ENCODE results near the gene TREH. TPM values are rescaled to one million over a fixed set of nuclear protein-coding genes. Genes with fewer than 3 reads are reported as not detected.

The TREH gene
- total RNA-seq, 1 donor from 2014 or later, result not detected

DNA sequence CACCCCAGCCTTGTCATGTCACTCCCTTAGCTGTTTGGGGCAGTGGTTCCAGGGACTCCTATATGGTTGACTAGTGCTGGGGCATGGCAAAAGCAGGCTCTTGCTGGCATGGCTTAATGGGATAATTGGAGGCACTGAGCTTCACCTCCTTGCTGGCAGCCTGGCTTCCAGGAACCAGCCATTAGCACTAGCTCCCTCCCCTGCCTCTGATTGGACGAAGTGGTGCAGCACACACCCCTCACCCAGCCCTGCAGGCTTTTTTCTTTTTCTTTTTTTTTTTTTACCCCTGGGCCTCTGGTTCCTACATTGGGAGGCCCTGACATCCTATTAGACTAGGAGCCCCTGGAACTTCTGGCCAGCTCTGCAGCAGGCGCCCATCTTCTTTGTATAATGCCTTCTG, 53.5 kb downstream of the TREH start:
- Histone ChIP-seq H3K9ac (ENCODE audit: low read length) (no peak overlapping the region), H3K79me2 (ENCODE audit: insufficient read depth, low read length) (peaks cover 93% of the 10 kb centered on the region), H2AFZ (ENCODE audit: low read depth, low read length) (no peak overlapping the region), H4K20me1 (ENCODE audit: insufficient read depth, low read length) (peaks cover 87% of the 10 kb centered on the region), H3K4me3 (ENCODE audit: insufficient read depth, low read depth, low read length) (no peak overlapping the region), H3K27ac (ENCODE audit: low read depth, low read length) (no peak overlapping the region), H3K4me2 (ENCODE audit: low read length) (no peak overlapping the region), H3K27me3 (ENCODE audit: insufficient read depth, low read length) (no peaks in the 10 kb centered on the region), H3K36me3 (ENCODE audit: insufficient read depth, low read length) (peaks cover 49% of the 10 kb centered on the region), H3K9me3 (ENCODE audit: insufficient read depth, low read depth, low read length) (no peaks in the 10 kb centered on the region), H3K4me1 (ENCODE audit: insufficient read depth, low read length) (peaks cover 29% of the 10 kb centered on the region)
- no peak for FAIRE-seq
- no peaks in the 10 kb centered on the region for H3K27me3 Mint-ChIP-seq (ENCODE audit: low read depth, unreplicated experiment)
- H3K9me3 Mint-ChIP-seq (ENCODE audit: unreplicated experiment), result peaks cover 1% of the 10 kb centered on the region
- TF ChIP-seq, protein P1, sequence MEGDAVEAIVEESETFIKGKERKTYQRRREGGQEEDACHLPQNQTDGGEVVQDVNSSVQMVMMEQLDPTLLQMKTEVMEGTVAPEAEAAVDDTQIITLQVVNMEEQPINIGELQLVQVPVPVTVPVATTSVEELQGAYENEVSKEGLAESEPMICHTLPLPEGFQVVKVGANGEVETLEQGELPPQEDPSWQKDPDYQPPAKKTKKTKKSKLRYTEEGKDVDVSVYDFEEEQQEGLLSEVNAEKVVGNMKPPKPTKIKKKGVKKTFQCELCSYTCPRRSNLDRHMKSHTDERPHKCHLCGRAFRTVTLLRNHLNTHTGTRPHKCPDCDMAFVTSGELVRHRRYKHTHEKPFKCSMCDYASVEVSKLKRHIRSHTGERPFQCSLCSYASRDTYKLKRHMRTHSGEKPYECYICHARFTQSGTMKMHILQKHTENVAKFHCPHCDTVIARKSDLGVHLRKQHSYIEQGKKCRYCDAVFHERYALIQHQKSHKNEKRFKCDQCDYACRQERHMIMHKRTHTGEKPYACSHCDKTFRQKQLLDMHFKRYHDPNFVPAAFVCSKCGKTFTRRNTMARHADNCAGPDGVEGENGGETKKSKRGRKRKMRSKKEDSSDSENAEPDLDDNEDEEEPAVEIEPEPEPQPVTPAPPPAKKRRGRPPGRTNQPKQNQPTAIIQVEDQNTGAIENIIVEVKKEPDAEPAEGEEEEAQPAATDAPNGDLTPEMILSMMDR (IDR thresholded peaks at IDR 0.05; ENCODE audit: insufficient read depth, low read depth, low read length), result no peak
- TF ChIP-seq EZH2 (IDR thresholded peaks at IDR 0.05; ENCODE audit: insufficient read depth, low read length), result no peak
- H3K4me3 Mint-ChIP-seq (ENCODE audit: unreplicated experiment), result no peak overlapping the region
- H3K36me3 Mint-ChIP-seq (ENCODE audit: low read depth, unreplicated experiment), result peaks cover 13% of the 10 kb centered on the region
- no peak overlapping the region for H3K27ac Mint-ChIP-seq (ENCODE audit: unreplicated experiment)
- DNase-seq (ENCODE audit: low read depth), result no peak
- H3K4me1 Mint-ChIP-seq (ENCODE audit: low read depth, unreplicated experiment), result peaks cover 35% of the 10 kb centered on the region

DNA sequence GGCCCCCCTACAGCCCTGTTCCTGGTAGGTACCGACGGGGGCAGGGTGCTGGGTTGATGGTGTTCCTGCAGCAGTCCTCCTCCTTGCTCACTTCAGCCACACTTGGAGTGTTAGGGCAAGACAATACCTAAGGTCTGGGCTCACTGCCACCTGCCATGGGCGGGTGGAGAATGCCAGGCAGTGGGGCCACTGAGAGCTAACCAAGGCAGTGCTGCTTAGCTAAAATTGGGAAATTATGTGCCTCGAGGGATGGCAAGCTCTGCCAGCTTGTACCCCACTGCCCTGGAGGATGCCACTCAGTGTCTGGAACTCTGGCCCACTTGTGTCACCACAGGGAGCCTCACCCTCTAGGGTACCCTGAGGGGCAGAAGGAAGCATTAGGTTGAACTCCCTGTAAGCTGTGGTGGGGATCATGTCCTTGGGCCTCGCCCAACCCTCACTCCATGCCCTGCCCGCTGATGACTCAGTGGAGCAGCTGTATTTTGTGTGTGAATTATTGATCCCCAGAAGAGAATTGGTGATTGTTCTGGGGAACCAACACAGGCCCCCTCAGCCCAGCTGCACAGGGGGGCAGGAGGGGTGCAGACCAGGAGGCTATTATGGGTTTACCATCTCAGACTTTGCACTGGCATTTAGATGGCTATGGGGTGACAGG, 54.3 kb downstream of the TREH start:
- Histone ChIP-seq H4K20me1 (ENCODE audit: insufficient read depth, low read length) (peaks cover 79% of the 10 kb centered on the region), H3K27ac (ENCODE audit: low read depth, low read length) (no peak overlapping the region), H2AFZ (ENCODE audit: low read depth, low read length) (no peak overlapping the region), H3K4me1 (ENCODE audit: insufficient read depth, low read length) (peaks cover 37% of the 10 kb centered on the region), H3K27me3 (ENCODE audit: insufficient read depth, low read length) (no peaks in the 10 kb centered on the region), H3K79me2 (ENCODE audit: insufficient read depth, low read length) (peaks cover 92% of the 10 kb centered on the region), H3K36me3 (ENCODE audit: insufficient read depth, low read length) (peaks cover 41% of the 10 kb centered on the region), H3K4me2 (ENCODE audit: low read length) (peak overlapping the region; percentile 6), H3K4me3 (ENCODE audit: insufficient read depth, low read depth, low read length) (no peak overlapping the region), H3K9me3 (ENCODE audit: insufficient read depth, low read depth, low read length) (no peaks in the 10 kb centered on the region), H3K9ac (ENCODE audit: low read length) (no peak overlapping the region)
- Mint-ChIP-seq H3K27ac (ENCODE audit: unreplicated experiment) (no peak overlapping the region), H3K4me1 (ENCODE audit: low read depth, unreplicated experiment) (peaks cover 37% of the 10 kb centered on the region), H3K27me3 (ENCODE audit: low read depth, unreplicated experiment) (no peaks in the 10 kb centered on the region), H3K4me3 (ENCODE audit: unreplicated experiment) (peak overlapping the region; percentile 34), H3K36me3 (ENCODE audit: low read depth, unreplicated experiment) (peaks cover 9% of the 10 kb centered on the region), H3K9me3 (ENCODE audit: unreplicated experiment) (peaks cover 1% of the 10 kb centered on the region)
- FAIRE-seq, result no peak
- no peak for TF ChIP-seq EZH2 (IDR thresholded peaks at IDR 0.05; ENCODE audit: insufficient read depth, low read length)
- TF ChIP-seq, protein P1 (IDR thresholded peaks at IDR 0.05; ENCODE audit: insufficient read depth, low read depth, low read length), result no peak
- no peak for DNase-seq (ENCODE audit: low read depth)

DNA sequence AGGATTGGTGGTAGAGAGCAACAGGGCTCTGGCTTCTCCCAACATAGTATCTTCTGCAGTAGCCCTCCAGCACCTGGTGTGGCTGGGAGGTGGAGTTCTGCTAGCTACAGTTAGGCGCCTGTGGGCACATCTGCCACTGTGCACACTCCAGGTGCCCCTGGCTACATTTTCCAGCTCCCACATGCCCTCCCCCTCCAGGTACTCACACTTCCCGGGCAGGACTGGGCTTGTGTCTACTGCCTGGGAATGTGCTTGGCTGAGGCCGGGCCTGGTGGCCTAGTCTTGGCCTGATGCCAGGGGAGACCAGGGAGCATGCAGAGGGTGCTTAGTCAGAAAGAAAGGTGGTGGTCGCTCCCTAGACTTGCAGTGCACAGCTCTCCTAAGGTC, 56.2 kb downstream of the TREH start:
- Histone ChIP-seq H3K27me3 (ENCODE audit: insufficient read depth, low read length) (no peaks in the 10 kb centered on the region), H3K27ac (ENCODE audit: low read depth, low read length) (peak overlapping the region; percentile 99), H3K36me3 (ENCODE audit: insufficient read depth, low read length) (peaks cover 30% of the 10 kb centered on the region), H4K20me1 (ENCODE audit: insufficient read depth, low read length) (peaks cover 60% of the 10 kb centered on the region), H3K4me2 (ENCODE audit: low read length) (peak overlapping the region; percentile 95), H3K4me1 (ENCODE audit: insufficient read depth, low read length) (peaks cover 51% of the 10 kb centered on the region), H3K9me3 (ENCODE audit: insufficient read depth, low read depth, low read length) (no peaks in the 10 kb centered on the region), H2AFZ (ENCODE audit: low read depth, low read length) (no peak overlapping the region), H3K79me2 (ENCODE audit: insufficient read depth, low read length) (peaks cover 73% of the 10 kb centered on the region), H3K4me3 (ENCODE audit: insufficient read depth, low read depth, low read length) (peak overlapping the region; percentile 83), H3K9ac (ENCODE audit: low read length) (peak overlapping the region; percentile 93)
- Mint-ChIP-seq H3K9me3 (ENCODE audit: unreplicated experiment) (peaks cover 5% of the 10 kb centered on the region), H3K4me1 (ENCODE audit: low read depth, unreplicated experiment) (peaks cover 50% of the 10 kb centered on the region), H3K4me3 (ENCODE audit: unreplicated experiment) (peak overlapping the region; percentile 96), H3K36me3 (ENCODE audit: low read depth, unreplicated experiment) (peaks cover 9% of the 10 kb centered on the region), H3K27ac (ENCODE audit: unreplicated experiment) (peak overlapping the region; percentile 91), H3K27me3 (ENCODE audit: low read depth, unreplicated experiment) (no peaks in the 10 kb centered on the region)
- no peak for FAIRE-seq
- DNase-seq (ENCODE audit: low read depth), result peak; percentile 50
- no peak for TF ChIP-seq EZH2 (IDR thresholded peaks at IDR 0.05; ENCODE audit: insufficient read depth, low read length)
- TF ChIP-seq, protein P1 (IDR thresholded peaks at IDR 0.05; ENCODE audit: insufficient read depth, low read depth, low read length), result no peak
